VCaP (cell line): ENCODE data around the gene ETS2.

Source experiments
- H3K27ac ChIP-seq: fragments of 450-650 bp; 2 replicates; pipeline ENCODE4 v1.5.1; 2017
- TF ChIP-seq, protein P1 (sequence below): fragments of 450-650 bp; conservative IDR thresholded peaks from 2 replicates; pipeline ENCODE4 v1.5.1; 2017; ENCODE audit warnings: mild to moderate bottlenecking, moderate library complexity

Gene ETS2

DNA sequence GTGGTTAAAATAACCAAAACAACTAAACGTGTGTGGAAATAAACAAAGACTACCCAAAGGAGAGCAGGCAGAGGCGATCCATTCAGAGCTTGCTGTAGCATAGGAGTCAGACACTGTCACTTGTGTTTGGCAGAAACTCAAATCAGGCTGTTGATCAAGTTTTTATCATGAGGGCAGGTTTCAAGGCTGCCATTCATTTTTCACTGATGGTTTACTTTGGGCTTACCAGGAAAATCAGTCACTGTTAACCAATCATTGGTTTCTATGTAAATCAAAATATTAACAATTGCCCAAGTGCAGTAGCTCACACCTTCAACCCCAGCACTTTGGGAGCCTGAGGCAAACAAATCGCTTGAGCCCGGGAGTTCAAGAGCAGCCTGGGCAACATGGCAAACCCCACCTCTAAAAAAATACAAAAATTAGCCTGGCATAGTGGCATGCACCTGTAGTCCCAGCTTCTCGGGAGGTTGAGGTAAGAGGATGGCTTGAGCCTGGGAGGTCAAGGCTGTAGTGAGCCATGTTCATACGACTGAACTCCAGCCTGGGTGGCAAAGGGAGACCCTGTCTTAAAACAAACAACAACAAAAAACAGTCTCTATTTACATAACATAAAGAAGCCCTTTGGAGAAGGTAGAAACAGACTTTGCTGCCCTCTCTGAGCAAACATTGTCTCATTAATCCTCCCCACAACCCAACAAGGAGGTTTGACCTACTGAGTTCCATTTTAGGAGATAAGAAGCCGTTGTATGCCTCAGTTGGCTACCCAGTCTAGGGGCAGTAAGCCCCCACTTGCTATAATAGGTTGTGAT lies 21.1 kb upstream of the ETS2 start:
- TF ChIP-seq, protein P1, sequence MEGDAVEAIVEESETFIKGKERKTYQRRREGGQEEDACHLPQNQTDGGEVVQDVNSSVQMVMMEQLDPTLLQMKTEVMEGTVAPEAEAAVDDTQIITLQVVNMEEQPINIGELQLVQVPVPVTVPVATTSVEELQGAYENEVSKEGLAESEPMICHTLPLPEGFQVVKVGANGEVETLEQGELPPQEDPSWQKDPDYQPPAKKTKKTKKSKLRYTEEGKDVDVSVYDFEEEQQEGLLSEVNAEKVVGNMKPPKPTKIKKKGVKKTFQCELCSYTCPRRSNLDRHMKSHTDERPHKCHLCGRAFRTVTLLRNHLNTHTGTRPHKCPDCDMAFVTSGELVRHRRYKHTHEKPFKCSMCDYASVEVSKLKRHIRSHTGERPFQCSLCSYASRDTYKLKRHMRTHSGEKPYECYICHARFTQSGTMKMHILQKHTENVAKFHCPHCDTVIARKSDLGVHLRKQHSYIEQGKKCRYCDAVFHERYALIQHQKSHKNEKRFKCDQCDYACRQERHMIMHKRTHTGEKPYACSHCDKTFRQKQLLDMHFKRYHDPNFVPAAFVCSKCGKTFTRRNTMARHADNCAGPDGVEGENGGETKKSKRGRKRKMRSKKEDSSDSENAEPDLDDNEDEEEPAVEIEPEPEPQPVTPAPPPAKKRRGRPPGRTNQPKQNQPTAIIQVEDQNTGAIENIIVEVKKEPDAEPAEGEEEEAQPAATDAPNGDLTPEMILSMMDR: no peak
- peak overlapping the region; percentile 24; the same call in 1 of the 2 replicates for H3K27ac ChIP-seq

- TF ChIP-seq, protein P1: no peak
- H3K27ac ChIP-seq: no peak overlapping the region
These were observed 20.2 kb upstream of the ETS2 start for GRCh38 chr21:38785483-38785882.

DNA sequence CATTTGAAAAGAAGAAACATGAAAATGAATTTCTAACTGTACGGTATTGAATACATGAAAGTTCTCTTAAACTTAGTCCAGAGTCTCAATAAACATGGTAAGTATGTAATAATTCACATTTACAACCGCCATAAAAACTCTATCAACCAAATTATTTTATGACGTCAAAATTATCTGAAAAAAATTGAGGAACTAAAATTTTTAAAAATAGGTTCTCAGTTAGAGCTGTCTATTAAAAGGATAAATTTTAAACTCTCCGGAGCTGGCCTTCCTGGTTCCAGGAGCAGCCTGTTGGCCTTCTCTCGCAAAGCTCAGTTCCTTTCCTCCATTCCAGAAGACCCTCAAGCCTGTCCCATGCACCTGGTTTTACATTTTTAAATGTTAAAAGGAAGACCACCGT lies 18.7 kb upstream of the ETS2 start:
- TF ChIP-seq, protein P1: no peak
- H3K27ac ChIP-seq: no peak overlapping the region

- TF ChIP-seq, protein P1: no peak
- H3K27ac ChIP-seq: no peak overlapping the region
These were observed 18.1 kb upstream of the ETS2 start for GRCh38 chr21:38787461-38788274.

DNA sequence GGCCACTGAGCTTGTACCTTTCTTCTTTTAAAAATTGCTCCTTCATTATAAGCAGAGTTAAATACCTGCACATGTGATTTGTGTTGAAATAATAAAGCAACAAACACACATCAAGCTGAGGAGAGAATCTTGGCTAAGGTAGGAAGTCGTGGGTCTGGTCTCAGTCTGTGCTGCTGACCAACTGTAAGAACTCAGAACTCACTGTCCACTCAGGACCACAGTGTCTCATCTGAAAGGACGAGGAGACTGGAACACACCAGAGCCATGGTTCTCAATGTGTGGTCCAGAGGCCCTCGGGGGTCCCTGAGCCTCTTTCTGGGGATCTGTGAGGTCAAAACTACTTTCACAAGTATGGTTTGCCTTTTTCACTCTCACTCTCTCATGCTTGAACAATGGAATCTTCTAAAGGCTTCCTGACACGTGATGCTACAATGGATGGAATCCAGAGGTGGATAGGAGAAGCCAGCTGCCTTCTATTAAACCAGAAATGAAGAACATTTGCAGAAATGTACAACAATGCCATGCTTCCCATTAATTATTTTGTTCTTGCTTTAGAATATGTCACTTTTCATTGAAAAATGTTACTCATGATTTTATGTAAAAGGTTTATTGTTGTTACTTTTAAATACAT lies 17.3 kb upstream of the ETS2 start:
- TF ChIP-seq, protein P1: no peak

DNA sequence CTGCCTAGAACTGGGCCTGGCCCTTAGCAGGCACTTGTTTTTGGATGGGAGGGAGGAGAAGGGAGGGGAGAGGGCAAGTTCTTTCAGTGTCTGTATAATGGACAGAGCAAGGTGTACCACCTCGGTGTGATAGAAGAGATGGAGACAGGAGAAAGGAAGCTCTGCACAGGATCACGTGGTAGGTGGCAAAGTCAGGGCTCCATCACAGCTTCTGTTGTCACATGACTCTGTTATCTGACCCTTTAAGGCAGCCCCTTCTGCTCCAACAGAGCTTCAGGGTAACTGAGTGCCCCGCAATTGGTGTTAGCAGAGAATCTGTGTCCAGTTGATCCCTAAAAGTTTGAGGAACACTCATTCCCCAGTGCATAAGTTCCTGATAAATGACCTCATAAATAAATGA lies 16.5 kb upstream of the ETS2 start:
- TF ChIP-seq, protein P1: no peak
- no peak overlapping the region for H3K27ac ChIP-seq

More for the DNA sequence above, 17.3 kb upstream of the ETS2 start:
- H3K27ac ChIP-seq: no peak overlapping the region

GRCh38 chr21:38790059-38790458 lies 15.7 kb upstream of the ETS2 start:
- TF ChIP-seq, protein P1: no peak
- no peak overlapping the region for H3K27ac ChIP-seq
